Measurements from ENCODE around the gene EIF4E2.

Gene EIF4E2

DNA sequence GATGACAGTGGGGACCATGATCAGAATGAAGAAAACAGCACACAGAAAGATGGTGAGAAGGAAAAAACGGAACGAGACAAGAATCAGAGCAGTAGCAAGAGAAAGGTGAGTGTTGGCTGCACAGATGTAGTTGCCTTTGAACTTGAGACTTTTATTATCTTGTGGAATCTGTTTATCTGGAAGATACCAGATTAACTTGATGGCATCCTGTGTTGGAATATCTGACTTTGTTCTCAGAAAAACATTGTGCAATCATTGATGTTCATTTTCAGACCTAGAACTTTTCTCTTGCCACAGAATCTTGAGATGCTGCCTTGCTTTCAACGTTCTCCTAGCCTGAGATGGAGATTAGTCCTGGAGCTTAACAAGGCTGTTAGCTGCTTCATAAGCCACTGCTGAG is 5.9 kb downstream of the EIF4E2 start:
- Histone ChIP-seq H3K36me3 (ENCODE audit: insufficient read depth, low read length) (peaks cover 54% of the 10 kb centered on the region), H3K79me2 (ENCODE audit: insufficient read depth, low read length) (peaks cover 50% of the 10 kb centered on the region), H2AFZ (ENCODE audit: low read depth, low read length) (no peak overlapping the region), H3K4me3 (ENCODE audit: low read depth in 1 of 2, low read length in 2 of 2) (no peak overlapping the region), H3K9me3 (ENCODE audit: insufficient read depth, low read length, severe bottlenecking) (no peaks in the 10 kb centered on the region), H3K27me3 (ENCODE audit: insufficient read depth, low read length, poor library complexity) (no peaks in the 10 kb centered on the region), H4K20me1 (ENCODE audit: insufficient read depth, low read length) (peaks cover 28% of the 10 kb centered on the region), H3K27ac (ENCODE audit: low read length) (no peak overlapping the region), H3K4me1 (ENCODE audit: insufficient read depth, low read length) (peaks cover 21% of the 10 kb centered on the region), H3K4me2 (ENCODE audit: insufficient read depth, low read length) (no peak overlapping the region), H3K9ac (ENCODE audit: low read depth, low read length) (no peak overlapping the region)
- no peak for DNase-seq
- no peak for TF ChIP-seq EZH2 (IDR thresholded peaks at IDR 0.05; ENCODE audit: borderline replicate concordance, low read depth, low read length, severe bottlenecking)
- TF ChIP-seq, protein P1, sequence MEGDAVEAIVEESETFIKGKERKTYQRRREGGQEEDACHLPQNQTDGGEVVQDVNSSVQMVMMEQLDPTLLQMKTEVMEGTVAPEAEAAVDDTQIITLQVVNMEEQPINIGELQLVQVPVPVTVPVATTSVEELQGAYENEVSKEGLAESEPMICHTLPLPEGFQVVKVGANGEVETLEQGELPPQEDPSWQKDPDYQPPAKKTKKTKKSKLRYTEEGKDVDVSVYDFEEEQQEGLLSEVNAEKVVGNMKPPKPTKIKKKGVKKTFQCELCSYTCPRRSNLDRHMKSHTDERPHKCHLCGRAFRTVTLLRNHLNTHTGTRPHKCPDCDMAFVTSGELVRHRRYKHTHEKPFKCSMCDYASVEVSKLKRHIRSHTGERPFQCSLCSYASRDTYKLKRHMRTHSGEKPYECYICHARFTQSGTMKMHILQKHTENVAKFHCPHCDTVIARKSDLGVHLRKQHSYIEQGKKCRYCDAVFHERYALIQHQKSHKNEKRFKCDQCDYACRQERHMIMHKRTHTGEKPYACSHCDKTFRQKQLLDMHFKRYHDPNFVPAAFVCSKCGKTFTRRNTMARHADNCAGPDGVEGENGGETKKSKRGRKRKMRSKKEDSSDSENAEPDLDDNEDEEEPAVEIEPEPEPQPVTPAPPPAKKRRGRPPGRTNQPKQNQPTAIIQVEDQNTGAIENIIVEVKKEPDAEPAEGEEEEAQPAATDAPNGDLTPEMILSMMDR (IDR thresholded peaks at IDR 0.05; ENCODE audit: borderline replicate concordance, extremely low read depth, low read length, poor library complexity, severe bottlenecking), result no peak
- no peak for ATAC-seq (ENCODE audit: insufficient read depth, low read depth)

DNA sequence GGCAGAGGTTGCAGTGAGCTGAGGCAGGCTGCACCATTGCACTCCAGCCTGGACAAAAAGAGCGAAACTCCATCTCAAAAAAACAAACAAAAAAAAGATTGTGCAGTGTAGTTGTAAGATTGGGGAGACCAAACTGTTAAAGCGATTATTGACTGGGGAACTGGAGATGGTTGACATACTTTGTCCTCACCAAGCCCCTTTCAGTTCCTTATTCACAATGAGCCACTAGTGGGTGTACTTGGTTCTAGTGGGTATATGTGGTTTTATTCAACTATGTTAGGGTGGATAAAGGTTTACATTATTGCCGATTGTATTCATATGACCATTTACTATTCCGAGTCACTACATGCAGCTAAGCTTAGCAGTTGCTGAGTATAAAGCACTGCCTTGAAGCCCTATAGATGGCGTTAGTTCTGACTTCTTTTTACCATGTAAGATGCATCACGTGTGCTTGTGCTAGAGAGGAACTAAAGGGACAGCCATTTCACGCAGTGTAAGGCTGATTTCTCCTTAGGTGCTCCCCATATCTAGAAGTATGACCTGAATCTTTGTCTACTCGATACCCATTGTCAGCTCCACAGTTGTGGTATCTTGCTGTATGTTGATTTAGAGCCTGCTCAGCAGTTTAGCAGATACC is 12.1 kb downstream of the EIF4E2 start:
- Histone ChIP-seq H3K4me2 (ENCODE audit: insufficient read depth, low read length) (no peak overlapping the region), H4K20me1 (ENCODE audit: insufficient read depth, low read length) (no peaks in the 10 kb centered on the region; the same call in 1 of the 2 replicates), H3K4me3 (ENCODE audit: low read depth in 1 of 2, low read length in 2 of 2) (no peak overlapping the region), H3K36me3 (ENCODE audit: insufficient read depth, low read length) (peaks cover 77% of the 10 kb centered on the region), H3K9ac (ENCODE audit: low read depth, low read length) (no peak overlapping the region), H3K27ac (ENCODE audit: low read length) (no peak overlapping the region), H3K27me3 (ENCODE audit: insufficient read depth, low read length, poor library complexity) (no peaks in the 10 kb centered on the region), H3K4me1 (ENCODE audit: insufficient read depth, low read length) (no peaks in the 10 kb centered on the region), H3K79me2 (ENCODE audit: insufficient read depth, low read length) (peaks cover 3% of the 10 kb centered on the region; the same call in 1 of the 2 replicates), H3K9me3 (ENCODE audit: insufficient read depth, low read length, severe bottlenecking) (no peaks in the 10 kb centered on the region), H2AFZ (ENCODE audit: low read depth, low read length) (no peak overlapping the region)
- TF ChIP-seq EZH2 (IDR thresholded peaks at IDR 0.05; ENCODE audit: borderline replicate concordance, low read depth, low read length, severe bottlenecking), result no peak
- TF ChIP-seq, protein P1 (IDR thresholded peaks at IDR 0.05; ENCODE audit: borderline replicate concordance, extremely low read depth, low read length, poor library complexity, severe bottlenecking), result no peak
- no peak for DNase-seq
- ATAC-seq (ENCODE audit: insufficient read depth, low read depth), result no peak

DNA sequence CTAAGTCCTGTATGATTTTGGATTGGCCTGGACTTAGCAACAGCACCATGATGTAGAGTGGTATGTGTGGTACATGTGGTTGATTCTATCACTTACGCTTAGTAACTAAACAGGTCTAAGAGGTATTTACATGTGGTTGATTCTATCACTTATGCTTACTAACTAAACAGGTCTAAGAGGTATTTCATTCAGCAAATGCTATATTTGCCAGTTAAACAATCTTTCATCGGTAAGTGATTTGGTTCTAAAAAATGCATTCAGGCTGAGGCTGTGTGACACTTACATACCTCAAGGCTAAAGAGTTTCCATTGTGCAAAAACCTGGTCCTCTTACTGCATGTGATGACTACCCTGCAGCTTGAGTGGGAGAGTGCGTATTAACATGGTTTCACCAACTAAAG is 13.1 kb downstream of the EIF4E2 start:
- H3K27ac ChIP-seq (ENCODE audit: low read length), result no peak overlapping the region
- peaks cover 82% of the 10 kb centered on the region for H3K36me3 ChIP-seq (ENCODE audit: insufficient read depth, low read length)
- DNase-seq, result no peak
- H3K79me2 ChIP-seq (ENCODE audit: insufficient read depth, low read length), result no peaks in the 10 kb centered on the region
- no peaks in the 10 kb centered on the region for H3K9me3 ChIP-seq (ENCODE audit: insufficient read depth, low read length, severe bottlenecking)
- no peak overlapping the region for H3K4me2 ChIP-seq (ENCODE audit: insufficient read depth, low read length)
- no peaks in the 10 kb centered on the region for H3K27me3 ChIP-seq (ENCODE audit: insufficient read depth, low read length, poor library complexity)
- H2AFZ ChIP-seq (ENCODE audit: low read depth, low read length), result no peak overlapping the region
- H3K4me1 ChIP-seq (ENCODE audit: insufficient read depth, low read length), result no peaks in the 10 kb centered on the region
- H3K9ac ChIP-seq (ENCODE audit: low read depth, low read length), result no peak overlapping the region
- no peaks in the 10 kb centered on the region for H4K20me1 ChIP-seq (ENCODE audit: insufficient read depth, low read length)
- TF ChIP-seq, protein P1 (IDR thresholded peaks at IDR 0.05; ENCODE audit: borderline replicate concordance, extremely low read depth, low read length, poor library complexity, severe bottlenecking), result no peak
- TF ChIP-seq EZH2 (IDR thresholded peaks at IDR 0.05; ENCODE audit: borderline replicate concordance, low read depth, low read length, severe bottlenecking), result no peak
- no peak overlapping the region for H3K4me3 ChIP-seq (ENCODE audit: low read depth in 1 of 2, low read length in 2 of 2)
- no peak for ATAC-seq (ENCODE audit: insufficient read depth, low read depth)
